GM21526 (cell line): Measurements from ENCODE around the gene RPP25L.

Experiments
- ATAC-seq: cut with Tn5 transposase; IDR thresholded peaks from one replicate; pipeline ENCODE4 v1.9.1; 2021; ENCODE audit warnings: moderate library complexity; ENCODE audit not compliant: unreplicated experiment, low FRiP score

The RPP25L gene

GRCh38 chr9:34638138-34638445 lies 26.2 kb upstream of the RPP25L start:
- no peak for ATAC-seq

DNA sequence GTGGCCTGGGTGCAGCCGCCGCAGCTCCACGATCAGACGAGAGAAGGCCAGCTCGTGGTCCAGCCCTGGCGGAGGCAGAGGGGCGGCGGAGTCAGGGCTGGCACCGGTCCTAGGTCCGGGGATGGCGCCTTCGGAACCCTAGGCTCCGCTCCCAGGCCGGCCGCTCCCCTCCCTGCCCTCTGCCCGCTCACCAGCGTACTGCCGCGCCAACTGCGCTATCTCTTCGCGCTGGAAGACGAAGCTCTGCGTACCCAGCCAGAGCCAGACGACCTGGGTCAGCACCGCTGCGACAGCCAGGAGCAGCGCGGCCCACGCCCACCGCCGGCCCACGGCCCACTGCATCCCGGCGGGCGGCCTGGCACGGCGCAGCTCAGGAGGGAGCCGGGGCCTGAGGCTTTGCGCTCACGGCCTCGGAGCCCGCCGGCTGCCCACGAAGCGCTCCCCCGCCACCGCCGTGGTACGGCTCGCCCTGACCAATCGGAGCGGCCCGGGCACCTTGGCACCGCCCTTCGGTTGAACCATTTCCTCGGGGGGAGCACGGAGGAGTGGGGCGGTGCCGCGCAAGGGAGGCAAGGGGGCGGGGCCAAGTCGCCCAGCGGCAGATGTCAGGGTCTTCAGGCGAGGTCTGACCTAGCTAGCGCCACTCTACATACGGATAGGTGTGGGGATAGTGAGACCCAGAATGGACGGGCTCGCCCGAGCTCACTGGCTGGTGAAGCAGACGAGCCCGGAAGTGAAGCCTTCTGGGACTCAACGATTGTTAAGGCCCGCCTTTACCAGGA lies 25.6 kb upstream of the RPP25L start, which contains the start of gene SIGMAR1:
TSS of gene SIGMAR1 (minus strand) at position 432 of the 782 bp plus-strand sequence. CDS start at position 342, 90 bp downstream.
- peak; percentile 82 for ATAC-seq

- no peak for ATAC-seq
Observed at GRCh38 chr9:34636791-34637355, 25.0 kb upstream of the RPP25L start.

DNA sequence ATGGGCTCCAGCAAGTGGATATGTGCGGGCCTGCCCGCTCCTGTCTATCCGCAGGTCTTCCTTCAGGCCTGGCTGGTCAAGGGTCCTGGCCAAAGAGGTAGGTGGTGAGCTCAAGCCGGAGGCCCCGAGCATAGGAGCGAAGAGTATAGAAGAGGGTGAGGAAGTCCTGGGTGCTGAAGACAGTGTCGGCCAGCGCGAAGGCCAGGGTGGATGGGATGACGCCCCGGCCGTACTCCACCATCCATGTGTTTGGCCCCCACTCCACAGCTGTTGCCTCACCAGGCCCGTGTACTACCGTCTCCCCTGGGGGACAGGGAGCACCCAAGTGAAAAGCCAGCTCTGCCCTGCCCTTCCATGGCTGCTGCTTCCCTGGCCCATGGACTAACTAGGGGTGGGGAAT lies 23.7 kb upstream of the RPP25L start:
- ATAC-seq: no peak

- no peak for ATAC-seq
Observed at GRCh38 chr9:34634551-34635248, 22.8 kb upstream of the RPP25L start.

GRCh38 chr9:34633851-34634550 lies 22.1 kb upstream of the RPP25L start:
- ATAC-seq: no peak

- no peak for ATAC-seq
Observed at GRCh38 chr9:34633166-34633565, 21.3 kb upstream of the RPP25L start.

DNA sequence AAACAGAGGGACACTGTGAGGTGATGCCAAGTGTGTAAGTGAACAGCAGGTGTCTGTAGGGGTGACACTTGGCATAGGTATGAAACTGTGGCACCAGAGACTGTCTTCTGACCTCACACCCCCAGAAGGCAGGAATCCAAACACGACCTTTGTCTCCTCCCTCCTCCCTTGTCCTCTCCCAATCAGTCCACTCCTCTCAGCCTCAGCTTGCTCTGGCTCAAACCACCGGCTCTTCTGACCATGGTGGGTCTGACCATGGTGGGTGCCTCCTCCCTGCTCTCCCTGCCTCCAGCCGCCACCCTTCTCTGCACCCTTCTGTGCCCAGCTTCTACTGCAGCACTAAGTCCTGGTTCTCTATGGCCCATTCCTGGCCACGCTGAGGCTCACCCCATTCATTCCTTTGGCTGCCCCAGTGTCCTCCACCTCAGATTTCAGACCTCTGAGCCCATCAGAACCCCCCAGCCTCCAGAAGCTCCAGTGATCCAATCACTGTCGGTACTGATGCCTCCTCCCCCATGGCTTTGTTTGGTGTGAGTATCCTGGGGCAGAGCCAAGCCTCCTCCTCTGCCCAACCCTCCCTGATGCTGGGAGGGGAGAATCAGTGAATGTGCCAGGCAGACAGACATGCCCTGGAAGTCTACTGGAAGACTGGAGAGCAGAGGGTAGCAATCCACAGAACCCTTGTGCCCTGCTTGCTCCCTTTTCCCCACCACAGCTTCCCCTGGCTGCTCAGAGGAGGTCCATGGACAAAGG lies 18.7 kb upstream of the RPP25L start:
- no peak for ATAC-seq

GRCh38 chr9:34629491-34629808 lies 17.6 kb upstream of the RPP25L start:
- no peak for ATAC-seq

GRCh38 chr9:34628656-34629490 lies 17.0 kb upstream of the RPP25L start, which contains the start of gene ARID3C:
Gene ARID3C, minus strand, starts transcription at chr9:34629066. Its CDS starts 1,052 bp downstream, at chr9:34628014.
- peak; percentile 45 for ATAC-seq

- ATAC-seq: no peak
Observed at GRCh38 chr9:34627716-34628655, 16.1 kb upstream of the RPP25L start.

GRCh38 chr9:34625186-34625486 lies 13.2 kb upstream of the RPP25L start:
- no peak for ATAC-seq

- no peak for ATAC-seq
Observed at GRCh38 chr9:34624475-34625185, 12.7 kb upstream of the RPP25L start.

- no peak for ATAC-seq
Observed at GRCh38 chr9:34623374-34624235, 11.7 kb upstream of the RPP25L start.

- peak; percentile 94 for ATAC-seq
Observed at GRCh38 chr9:34620061-34620994, 8.4 kb upstream of the RPP25L start, which contains the start of gene DCTN3. Gene DCTN3, minus strand, starts transcription at chr9:34620495. Its CDS starts 31 bp downstream, at chr9:34620464.

- ATAC-seq: no peak
Observed at GRCh38 chr9:34615132-34615531, 3.2 kb upstream of the RPP25L start.
